ENCODE measurements around the gene TBC1D5.
A peak's percentile ranks its signal among the peaks of the same experiment; 100 is the strongest.

Gene TBC1D5

DNA sequence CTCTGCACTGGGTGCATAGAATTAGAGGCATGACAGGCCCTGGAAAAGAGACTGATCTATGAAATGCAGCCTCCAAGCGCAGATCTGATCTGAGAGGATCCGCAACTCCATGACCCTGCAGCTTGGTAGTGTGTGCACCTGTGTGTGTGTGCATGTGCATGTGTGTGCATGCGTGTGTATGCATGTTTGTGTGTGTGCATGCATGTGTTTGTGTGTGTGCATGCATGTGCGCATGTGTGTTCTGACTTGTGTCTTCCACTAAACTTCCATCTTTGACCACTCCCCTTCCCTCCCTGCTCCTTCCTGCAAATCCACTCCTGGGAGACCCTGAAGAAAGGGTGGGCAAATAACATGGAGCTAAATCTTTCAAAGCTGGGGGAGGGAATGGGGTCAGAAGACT lies 600.7 kb downstream of the TBC1D5 start:
- TF ChIP-seq, protein P1, sequence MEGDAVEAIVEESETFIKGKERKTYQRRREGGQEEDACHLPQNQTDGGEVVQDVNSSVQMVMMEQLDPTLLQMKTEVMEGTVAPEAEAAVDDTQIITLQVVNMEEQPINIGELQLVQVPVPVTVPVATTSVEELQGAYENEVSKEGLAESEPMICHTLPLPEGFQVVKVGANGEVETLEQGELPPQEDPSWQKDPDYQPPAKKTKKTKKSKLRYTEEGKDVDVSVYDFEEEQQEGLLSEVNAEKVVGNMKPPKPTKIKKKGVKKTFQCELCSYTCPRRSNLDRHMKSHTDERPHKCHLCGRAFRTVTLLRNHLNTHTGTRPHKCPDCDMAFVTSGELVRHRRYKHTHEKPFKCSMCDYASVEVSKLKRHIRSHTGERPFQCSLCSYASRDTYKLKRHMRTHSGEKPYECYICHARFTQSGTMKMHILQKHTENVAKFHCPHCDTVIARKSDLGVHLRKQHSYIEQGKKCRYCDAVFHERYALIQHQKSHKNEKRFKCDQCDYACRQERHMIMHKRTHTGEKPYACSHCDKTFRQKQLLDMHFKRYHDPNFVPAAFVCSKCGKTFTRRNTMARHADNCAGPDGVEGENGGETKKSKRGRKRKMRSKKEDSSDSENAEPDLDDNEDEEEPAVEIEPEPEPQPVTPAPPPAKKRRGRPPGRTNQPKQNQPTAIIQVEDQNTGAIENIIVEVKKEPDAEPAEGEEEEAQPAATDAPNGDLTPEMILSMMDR (IDR thresholded peaks at IDR 0.05; ENCODE audit: low read depth, low read length) = no peak
- DNase-seq (ENCODE audit: low read depth, low spot score) = no peak
- in situ Hi-C loops (cut with HindIII; ENCODE audit: low sequenced_read_pairs) = no loop called here
- no peak overlapping the region for H3K4me3 ChIP-seq (ENCODE audit: low read depth, low read length)

DNA sequence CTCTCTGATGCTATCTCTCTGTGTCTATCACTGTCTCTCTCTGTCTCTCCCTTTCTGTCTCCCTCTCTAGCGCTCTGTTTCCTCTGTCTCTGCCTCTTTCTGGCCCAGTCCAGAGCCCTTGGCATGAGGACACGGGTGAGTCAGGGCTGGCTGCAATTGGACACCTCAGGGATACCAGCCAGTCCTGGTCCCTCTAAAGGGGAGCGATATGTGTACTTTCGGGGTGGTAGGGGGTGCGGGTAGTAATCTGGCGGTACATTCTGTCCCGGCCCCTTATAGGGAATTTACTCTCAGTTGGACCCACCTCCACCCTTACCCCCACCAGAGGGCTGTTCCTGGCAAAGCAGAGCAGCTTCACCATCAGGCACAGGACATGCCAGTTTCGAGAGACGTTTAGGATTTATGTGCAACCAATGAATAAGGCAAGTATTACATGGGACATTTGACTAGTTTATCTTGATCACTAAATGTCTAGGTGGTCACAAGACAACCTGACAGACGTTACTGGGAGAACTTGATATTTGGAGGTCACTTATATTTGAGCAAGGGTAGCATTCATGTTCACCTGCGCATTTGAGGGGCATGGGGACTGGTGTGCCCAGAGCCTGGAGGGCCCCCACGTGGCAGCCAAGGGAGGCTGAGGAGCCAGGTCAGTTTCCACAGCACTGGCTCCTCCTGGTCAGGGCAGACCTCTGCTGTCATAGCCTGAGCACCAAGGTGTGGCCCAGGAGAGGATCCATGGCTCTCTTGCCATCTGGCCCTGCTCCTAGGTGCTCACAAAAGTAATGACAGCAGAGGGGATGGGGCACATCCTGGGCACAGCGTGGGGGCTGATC lies 601.5 kb downstream of the TBC1D5 start:
- H3K4me3 ChIP-seq (ENCODE audit: low read depth, low read length) = no peak overlapping the region
- in situ Hi-C loops (cut with HindIII; ENCODE audit: low sequenced_read_pairs) = no loop called here
- DNase-seq (ENCODE audit: low read depth, low spot score) = no peak
- TF ChIP-seq, protein P1 (IDR thresholded peaks at IDR 0.05; ENCODE audit: low read depth, low read length) = no peak

DNA sequence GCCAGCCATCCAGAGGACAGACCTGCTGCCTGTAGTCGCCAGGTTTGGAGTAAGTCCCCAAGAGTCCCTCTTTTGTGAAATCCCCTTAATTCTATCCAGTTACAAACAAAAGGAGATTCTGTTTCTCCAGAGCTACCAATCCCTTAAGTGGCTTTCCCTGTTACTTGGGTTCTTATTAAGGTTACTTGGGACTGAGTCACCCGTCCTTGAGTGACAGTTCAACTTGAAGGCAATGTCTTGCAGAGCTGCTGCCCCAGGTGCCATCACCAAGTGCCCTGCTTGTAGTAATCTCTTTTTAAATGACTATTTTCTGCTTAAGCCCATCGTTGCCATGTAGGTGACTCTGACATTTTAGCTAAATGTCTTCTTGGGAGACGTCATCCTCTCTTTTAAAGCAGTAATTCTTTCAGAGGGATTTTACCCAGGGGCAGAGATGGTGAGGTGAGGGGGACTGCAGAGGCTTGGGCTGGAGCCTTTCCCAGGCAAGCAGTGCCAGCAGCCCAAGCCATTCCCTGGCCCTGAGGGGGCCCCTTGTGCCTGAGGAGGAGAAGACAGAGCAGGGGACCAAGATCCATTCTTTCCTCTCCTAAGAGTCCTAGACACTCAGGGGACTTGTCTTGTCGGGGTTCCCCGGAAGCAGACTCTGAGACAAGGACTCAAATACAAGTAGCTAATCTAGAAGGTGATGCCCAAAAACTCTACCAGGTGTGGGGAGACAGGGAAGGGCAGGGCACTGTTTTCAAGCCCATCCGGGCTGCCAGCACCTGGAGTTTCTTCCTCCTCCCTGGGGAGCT lies 604.0 kb downstream of the TBC1D5 start:
- no peak for DNase-seq (ENCODE audit: low read depth, low spot score)
- TF ChIP-seq, protein P1 (IDR thresholded peaks at IDR 0.05; ENCODE audit: low read depth, low read length) = no peak
- in situ Hi-C loops (cut with HindIII; ENCODE audit: low sequenced_read_pairs) = no loop called here
- H3K4me3 ChIP-seq (ENCODE audit: low read depth, low read length) = no peak overlapping the region

DNA sequence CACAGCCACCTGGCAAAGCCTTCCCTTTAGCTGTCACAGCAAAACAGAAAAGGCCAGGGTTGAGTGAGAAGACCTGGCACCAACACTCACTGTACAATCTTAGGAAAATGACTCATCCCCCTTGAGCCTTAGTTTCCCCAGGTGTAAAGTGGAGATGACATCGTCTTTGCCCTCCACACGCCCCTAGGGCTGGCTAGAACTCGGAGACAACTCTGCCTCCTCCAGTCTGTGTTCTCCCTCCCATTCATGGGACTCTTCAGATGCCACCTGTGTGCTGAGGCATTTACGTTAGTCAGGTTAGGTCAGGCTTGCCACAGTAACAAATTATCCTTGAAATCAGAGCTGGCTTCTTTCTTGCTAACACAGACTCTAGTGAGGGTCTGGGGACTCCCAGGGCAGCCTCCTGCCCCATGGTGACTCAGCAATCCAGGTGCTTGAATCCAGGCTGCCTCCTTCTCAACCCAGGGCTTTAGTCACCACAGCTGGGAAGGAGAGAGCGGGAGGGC lies 605.1 kb downstream of the TBC1D5 start:
- DNase-seq (ENCODE audit: low read depth, low spot score) = no peak
- TF ChIP-seq, protein P1 (IDR thresholded peaks at IDR 0.05; ENCODE audit: low read depth, low read length) = no peak
- H3K4me3 ChIP-seq (ENCODE audit: low read depth, low read length) = no peak overlapping the region
- in situ Hi-C loops (cut with HindIII; ENCODE audit: low sequenced_read_pairs) = no loop called here

DNA sequence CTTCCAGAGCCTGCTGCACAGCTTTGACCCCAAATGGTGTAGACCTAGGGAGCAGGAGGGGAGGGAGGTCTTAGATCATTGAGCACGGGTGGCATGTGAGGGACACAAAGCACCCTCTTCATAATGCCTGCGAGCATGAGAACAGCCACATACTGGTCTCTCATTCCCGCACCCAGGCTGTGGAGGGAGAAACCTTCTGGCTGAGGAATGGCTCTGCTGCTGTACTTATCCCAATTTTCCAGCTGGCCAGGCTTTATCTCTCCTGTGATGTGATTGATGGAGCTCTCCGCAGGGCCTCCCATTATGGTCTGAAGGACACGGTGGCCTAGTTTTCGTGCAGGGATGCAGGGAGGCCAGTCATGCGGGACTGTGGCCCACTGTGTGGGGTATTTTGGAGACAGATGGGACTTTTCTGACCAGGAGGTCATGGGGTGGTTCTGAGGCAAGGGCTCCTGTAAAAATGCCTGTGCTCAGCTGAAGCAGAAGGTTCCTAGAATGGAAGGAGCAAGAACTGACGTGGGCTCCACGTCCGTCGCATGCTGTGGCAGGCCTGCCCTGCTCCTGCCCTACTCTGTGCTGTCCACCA lies 606.2 kb downstream of the TBC1D5 start:
- no peak overlapping the region for H3K4me3 ChIP-seq (ENCODE audit: low read depth, low read length)
- DNase-seq (ENCODE audit: low read depth, low spot score) = peak; percentile 15
- TF ChIP-seq, protein P1 (IDR thresholded peaks at IDR 0.05; ENCODE audit: low read depth, low read length) = no peak
- in situ Hi-C loops (cut with HindIII; ENCODE audit: low sequenced_read_pairs) = no loop called here

DNA sequence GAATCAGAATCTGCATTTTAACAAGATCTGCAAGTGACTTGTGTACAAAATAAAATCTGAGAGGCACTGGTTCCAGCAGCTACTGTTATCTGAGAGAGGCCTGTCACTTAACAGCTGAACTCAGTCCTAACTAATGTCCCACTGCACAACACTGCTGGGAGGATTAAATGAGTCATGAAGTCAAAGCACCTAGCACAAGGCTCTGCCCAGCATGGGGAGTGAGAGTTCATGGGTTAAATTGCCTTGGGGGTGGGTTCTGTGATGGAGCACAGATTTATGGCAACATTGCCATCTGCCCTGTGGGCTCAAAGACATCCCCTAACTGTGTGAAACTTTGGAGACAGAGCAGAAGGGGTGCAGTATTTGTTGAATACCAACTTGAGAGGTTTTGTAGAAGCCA lies 606.7 kb downstream of the TBC1D5 start:
- TF ChIP-seq, protein P1 (IDR thresholded peaks at IDR 0.05; ENCODE audit: low read depth, low read length) = no peak
- no peak for DNase-seq (ENCODE audit: low read depth, low spot score)
- no peak overlapping the region for H3K4me3 ChIP-seq (ENCODE audit: low read depth, low read length)
- in situ Hi-C loops (cut with HindIII; ENCODE audit: low sequenced_read_pairs) = no loop called here
